HG02678 (cell line): Measurements from ENCODE around the gene MDGA2.
"Not testable (repeated sequence)": the region's sequence is repeated elsewhere in the genome, so short reads cannot be mapped to it uniquely, and the experiment has no call there.

Source experiments
- ATAC-seq: cut with Tn5 transposase; IDR thresholded peaks from one replicate; pipeline ENCODE4 v1.9.1; 2021; ENCODE audit warnings: mild to moderate bottlenecking, moderate library complexity; ENCODE audit not compliant: unreplicated experiment

Gene MDGA2

DNA sequence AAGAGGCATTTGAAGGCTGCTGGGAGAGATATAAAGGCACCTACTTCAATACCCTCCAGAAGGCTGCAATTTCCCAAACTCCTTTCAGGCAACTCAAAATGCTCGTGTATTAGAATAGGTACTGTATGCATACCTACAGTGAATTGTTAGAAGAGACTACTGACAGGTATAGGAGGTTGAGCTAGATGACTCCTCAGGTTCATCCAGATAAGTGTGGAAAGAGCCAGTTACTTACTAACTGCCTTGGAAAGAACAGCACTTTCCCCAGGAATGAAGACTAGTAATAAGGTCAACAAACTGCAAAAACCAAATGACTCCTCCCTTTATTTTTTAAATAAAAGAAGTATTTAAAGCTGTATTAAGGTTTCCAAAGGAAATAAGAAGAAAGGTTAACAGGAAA is 429.0 kb downstream of the MDGA2 start:
- ATAC-seq, result no peak

DNA sequence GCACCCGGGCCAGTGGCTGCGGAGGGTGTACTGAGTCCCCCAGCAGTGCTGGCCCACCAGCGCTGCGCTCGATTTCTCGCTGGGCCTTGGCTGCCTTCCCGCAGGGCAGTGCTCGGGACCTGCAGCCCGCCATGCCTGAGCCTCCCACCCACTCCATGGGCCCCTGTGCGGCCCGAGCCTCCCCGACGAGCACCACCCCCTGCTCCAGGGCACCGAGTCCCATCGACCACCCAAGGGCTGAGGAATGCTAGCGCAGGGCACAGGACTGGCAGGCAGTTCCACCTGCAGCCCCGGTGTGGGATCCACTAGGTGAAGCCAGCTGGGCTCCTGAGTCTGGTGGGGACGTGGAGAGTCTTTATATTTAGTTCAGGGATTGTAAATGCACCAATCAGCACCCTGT is 432.8 kb downstream of the MDGA2 start:
- ATAC-seq, result not testable (repeated sequence)

- ATAC-seq, result no peak
Measured at GRCh38 chr14:47240748-47241437, 434.5 kb downstream of the MDGA2 start.

DNA sequence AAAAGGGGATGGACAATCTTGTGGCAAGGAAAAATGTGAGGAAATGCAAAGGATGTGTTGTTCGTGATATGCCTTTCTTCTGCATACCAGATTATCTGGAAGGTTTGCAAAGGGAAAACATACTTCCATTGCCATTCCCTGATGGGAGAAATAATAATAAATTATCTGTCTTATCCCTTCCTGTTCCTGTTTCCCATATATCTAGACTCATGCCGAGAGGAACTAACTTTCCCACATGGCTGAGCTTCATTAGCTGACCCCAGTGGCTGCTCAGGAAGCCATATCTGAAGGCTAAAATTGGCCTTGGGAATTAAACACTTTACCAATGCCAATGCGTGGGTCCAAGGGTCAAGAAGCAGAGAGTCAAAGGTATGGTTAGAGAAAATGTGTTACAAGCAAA is 439.8 kb downstream of the MDGA2 start:
- ATAC-seq, result no peak

DNA sequence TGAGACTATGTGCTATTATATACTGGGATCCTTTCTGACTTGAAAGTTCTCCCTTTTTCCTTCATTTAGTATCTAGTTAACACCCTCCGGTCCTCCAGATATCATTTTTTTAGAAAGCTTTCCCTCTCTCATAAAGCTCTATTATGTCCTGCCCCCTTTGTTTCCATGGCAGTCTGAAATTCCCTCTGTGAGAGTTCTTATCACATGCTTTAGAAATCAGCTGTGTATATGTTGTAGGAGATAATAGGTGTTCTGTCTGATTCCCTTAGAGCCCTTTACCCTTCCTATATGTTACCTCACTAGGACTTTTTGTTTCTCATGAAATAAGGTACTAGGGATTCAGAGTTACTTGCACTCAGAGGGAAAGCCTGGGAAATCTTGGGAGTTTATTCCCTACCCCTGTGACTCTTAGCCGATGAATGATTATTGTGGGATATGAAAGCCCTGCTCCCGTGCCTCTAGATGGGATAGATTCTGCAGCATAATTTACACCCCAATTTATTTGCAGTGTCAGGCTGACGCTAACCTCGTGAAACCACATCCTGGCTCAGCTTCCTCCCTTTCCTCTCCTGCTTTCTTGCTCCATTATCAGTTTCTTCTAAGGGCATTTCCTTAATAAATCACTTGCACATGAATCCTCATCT is 448.4 kb downstream of the MDGA2 start:
- ATAC-seq, result no peak

GRCh38 chr14:47223656-47224055 is 451.7 kb downstream of the MDGA2 start:
- no peak for ATAC-seq

DNA sequence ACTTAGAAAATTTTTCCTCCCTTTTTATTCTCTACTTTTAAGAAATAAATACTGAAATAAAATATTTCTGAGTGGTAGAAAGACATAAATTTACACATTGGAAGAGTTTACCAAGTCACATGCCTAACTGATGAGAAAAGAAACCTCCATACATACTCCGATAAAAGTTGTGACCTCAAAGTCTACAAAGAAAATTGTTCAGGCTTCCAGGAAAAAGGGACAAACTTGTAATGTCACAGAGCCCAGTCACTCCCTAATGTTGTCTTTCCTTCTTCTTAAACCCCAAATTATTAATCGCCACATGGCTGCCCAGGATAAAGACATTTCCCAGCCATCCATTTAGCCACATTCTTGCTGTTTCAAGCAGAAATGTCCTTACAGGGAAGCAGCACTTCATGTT is 455.3 kb downstream of the MDGA2 start:
- ATAC-seq, result no peak

- no peak for ATAC-seq
Measured at GRCh38 chr14:47211263-47211662, 464.1 kb downstream of the MDGA2 start.

GRCh38 chr14:47210099-47210498 is 465.3 kb downstream of the MDGA2 start:
- ATAC-seq, result no peak

- ATAC-seq, result no peak
Measured at GRCh38 chr14:47208434-47208833, 467.0 kb downstream of the MDGA2 start.

- no peak for ATAC-seq
Measured at GRCh38 chr14:47207617-47208016, 467.8 kb downstream of the MDGA2 start.

DNA sequence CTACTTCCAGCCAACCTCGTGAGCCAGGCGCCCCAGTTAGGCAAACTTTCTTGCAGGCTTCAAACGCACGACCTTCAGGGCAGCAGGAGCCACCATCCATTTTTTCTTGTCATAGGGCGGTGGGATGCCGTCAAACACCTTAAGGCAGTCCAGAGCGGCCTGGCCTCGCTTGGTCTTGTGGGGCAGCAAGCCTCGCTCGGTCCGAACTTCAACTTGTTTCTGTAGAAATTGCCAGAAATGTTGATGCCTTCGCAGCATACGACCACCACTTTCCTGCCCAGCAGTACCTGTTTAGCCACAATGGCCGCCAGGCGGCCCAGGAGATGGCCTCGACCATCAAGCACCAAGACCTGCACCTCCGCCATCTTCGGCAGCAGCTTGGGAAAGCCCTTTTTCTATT is 474.7 kb downstream of the MDGA2 start:
- no peak for ATAC-seq

DNA sequence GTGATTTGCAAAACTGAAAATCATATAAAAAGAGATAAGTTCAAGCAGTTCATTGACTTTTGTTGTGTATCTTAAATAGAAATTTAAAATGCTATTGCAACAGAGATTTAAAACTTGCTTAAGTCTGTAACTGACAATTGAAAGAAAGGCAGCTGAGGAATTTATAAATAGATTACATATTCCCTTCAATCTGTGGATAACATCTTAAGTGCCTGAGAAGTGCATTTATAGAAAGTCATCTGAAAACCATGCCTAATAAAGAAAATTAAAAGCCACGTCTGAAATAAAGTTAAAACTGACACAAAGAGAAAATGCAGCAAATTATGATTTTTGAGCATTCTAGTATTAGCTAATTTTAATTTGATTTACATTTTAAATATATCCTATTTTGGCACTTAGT is 479.8 kb downstream of the MDGA2 start:
- no peak for ATAC-seq

DNA sequence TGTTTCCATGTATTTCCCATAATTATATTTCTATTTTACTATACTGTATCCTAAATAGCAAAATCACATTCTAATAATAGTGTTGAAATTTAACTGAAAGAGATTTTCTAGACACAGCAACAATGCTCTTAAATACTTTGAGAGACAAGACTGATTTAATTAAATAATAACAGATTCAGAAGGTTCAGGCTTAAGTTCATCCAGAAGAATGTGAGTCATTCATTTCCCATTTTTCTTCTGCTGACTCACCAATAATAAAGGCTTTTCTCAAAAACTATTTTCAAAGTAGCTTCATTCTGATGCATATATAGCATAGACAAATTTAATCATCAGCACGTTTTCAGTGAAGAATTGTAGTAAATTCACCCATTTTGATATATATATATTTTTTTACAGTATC is 481.4 kb downstream of the MDGA2 start:
- no peak for ATAC-seq

DNA sequence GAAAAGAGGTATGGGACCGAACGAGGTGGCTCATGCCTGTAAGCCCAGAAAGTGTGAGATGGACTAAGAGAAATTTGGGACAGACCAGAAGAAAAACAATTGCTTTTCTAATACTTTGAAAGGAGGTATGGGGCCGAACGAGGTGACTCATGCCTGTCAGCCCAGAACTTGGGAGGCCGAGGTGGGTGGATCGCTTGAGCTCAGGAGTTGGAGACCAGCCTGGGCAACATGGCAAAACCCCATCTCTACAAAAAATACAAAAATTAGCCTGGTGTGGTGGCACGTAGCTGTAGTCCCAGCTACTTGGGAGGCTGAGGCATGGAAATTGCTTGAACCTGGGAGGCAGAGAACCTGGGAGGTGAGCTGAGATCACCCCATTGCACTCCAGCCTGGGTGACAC is 483.2 kb downstream of the MDGA2 start:
- ATAC-seq, result not testable (repeated sequence)

DNA sequence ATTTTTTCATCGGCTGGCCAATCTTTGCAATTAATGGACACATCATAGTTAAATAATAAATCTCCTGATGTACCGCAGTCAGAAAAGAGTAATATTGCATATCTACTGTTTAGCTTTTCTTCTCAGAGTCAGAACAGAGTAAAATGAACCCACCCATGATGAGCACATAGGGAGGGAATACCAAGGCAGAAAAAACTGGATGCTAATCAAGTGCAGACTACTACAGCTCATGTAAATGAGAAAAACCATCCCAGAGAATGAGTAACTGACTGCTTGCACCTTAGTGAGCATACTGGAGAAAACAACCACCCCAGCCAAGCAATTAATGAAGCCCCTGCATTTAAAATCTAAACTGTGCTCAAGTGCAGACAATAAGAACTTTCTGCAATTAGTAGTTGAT is 483.7 kb downstream of the MDGA2 start:
- no peak for ATAC-seq

GRCh38 chr14:47189911-47190484 is 485.4 kb downstream of the MDGA2 start:
- no peak for ATAC-seq

GRCh38 chr14:47186486-47186885 is 488.9 kb downstream of the MDGA2 start:
- ATAC-seq, result no peak

DNA sequence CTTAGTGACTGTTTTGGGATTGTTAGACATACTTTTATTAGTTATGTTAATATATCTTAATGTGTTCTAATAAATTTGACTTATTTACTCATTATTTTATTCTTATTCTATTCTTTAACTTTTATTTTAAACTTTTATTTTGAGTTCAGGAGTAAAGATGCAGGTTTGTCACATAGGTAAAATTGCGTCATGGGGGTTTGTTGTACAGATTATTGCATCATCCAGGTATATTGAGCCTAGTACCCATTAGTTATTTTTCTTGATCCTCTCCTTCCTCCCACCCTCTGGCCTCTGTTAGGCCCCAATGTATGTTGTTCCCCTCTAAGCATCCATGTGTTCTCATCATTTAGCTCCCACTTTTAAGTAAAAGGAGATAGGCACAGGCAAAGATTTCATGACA is 495.5 kb downstream of the MDGA2 start:
- ATAC-seq, result no peak

DNA sequence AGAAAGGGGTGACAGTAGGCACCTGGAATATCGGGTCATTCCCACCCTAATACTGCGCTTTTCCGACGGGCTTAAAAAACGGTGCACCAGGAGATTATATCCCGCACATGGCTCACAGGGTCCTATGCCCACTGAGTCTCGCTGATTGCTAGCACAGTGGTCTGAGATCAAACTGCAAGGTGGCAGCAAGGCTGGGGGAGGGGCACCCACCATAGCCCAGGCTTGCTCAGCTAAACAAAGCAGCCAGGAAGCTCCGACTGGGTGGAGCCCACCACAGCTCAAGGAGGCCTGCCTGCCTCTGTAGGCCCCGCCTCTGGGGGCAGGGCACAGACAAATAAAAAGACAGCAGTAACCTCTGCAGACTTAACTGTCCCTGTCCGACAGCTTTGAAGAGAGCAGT is 503.5 kb downstream of the MDGA2 start:
- not testable (repeated sequence) for ATAC-seq

- ATAC-seq, result no peak
Measured at GRCh38 chr14:47167402-47167801, 508.0 kb downstream of the MDGA2 start.

DNA sequence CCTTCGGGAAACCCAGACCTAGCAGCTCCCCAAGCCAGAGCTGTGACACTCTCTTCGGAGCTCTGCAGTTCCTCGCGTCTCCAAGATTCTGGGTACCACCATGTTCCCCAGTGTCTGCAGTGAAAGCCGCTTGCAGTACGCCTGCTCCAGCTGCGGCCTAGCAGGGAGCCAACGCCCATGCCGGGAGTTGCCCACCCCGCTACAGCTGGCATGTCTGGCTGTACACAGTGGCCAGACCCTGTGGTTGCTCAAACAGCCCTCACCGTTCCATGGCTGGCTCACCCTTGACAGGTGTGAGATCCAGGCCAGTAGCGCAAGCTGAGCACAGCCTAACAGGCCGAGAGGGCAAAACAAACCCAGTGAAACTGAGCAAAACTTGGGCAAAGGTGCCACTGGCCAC is 520.0 kb downstream of the MDGA2 start:
- ATAC-seq, result no peak
